Embryonic facial prominence (tissue), 1 donor: Measurements from ENCODE around the gene AMH.
"Not testable (repeated sequence)": the region's sequence is repeated elsewhere in the genome, so short reads cannot be mapped to it uniquely, and the experiment has no call there.

ENCODE experiments used
- DNase-seq: peaks from one replicate; pipeline ENCODE4 v3.0.0-alpha.2; 2016; ENCODE audit errors: extremely low spot score

AMH gene

DNA sequence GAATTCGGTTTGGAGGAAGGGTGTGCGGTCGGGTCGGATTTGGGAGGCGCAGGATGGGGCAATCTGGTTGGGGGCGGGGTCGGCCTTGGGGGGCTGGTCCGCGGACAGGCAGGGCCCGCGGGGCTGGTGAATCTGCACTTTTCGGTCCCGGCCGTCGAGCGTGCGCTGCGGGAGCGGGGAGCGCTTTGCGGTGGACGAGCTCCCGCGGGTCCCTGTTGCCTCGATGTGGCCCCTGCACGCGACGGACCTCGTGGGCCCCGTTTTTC lies 21.0 kb downstream of the AMH start:
- no peak for DNase-seq

DNA sequence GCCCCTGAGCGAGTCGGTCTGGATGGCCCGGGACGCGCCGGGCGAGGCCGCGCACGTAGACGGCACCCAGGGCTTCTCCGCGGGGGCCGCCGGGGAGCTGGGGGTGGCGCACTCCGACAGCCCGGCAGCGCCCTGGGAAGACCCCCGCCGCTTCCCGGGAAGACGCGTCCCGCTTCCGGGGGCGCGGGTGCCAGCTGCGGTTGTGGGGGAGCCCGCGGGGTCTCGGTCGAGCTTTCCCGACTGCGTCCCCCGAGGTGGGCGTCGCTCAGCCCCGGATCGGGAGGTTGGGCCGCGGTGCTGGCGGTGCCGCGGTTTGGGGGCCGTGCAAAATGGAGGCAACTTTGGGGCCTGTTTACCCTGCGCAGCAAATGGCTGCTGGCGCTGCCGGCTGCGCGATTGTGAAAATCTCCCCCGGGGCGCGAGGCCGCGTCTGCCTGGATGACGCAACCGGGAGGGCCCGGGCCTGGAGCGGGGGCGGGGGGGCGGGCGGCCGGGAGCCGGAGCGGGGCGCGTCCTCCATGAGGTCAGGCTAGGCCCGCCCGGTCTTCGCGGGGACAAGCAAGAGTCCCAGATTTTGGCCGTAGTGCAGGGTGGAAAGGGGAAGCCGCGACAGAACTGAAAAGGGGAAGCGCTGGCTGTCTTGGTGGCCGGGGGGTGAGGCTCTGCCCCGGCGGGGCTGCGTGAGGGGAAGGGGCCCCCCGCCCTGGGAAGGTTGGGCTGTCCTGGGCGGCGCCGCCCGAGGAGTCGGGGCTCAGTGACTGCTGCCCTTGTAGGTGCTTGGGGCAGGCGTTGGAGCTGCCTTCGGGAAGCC lies 21.5 kb downstream of the AMH start:
- DNase-seq = no peak

DNA sequence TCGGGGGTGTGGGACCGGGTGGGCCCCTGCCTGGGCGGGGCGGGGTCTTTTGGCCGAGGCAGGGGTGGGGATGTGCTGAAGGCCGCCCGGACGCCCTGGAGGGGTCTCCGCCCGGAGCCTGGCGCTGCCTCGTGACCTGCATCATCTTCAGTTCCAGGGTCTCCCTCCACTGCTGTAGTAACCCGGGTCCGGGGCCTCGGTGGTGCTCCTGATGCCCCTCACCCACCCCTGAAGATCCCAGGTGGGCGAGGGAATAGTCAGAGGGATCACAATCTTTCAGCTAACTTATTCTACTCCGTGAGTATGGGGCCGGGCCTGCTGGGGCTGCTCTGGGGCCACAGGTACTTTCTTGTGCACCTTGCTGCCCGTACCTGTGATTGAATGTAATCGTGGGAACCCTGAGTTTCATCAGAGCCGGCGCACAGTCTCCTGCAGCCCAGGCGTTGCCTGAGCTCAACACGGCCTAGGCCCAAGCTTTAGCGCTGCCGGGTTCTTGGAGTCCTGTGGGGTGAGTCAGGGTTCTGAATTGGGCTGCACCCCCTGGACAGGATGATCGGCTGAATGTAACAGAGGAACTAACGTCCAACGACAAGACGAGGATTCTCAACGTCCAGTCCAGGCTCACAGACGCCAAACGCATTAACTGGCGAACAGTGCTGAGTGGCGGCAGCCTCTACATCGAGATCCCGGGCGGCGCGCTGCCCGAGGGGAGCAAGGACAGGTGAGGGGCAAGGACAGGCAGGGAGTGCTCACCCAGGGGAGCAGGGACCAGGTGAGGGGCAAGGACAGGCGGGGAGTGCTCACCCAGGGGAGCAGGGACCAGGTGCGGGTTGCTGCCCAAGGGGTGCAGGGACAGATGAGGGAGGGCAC lies 22.3 kb downstream of the AMH start:
- DNase-seq = no peak

DNA sequence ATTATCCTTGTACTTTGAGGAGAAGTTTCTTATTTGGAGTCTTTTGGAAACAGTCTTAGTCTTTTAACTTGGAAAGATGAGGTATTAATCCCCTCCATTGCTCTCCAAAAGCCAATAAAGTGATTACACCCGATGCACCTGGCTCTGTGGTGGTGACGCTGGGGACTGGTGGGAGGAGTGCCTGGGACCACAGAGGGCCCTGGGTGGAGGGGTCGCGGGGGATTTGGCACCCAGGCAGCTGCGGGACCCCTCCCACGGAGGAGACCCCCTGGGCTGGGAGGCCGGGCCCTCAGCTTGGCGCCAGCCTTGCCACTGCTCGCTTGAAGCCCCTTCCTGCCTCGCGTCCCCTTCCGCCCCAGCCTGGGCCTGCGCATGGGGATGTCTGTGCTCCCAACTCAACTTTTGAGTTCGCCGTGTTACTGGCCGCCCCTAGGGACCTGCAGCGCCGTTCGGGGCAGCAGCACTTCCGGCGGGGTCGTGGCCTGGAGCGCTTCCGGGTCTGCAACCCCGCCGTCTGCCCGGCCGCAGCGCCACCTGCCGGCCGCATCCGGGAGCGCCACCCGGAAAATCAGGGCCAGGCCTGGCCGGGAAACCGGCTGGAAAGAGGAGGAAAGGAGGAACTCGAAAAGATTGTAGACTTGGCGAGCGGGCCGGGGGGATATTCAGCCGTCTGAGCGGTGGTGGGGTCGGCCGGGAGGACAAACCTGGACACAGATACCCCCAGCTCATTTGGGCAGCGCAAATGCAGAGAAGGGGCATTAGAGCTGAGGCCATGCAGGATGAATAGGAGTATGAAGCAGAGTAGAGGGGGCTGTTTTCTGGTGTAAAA lies 24.4 kb downstream of the AMH start:
- DNase-seq = no peak

DNA sequence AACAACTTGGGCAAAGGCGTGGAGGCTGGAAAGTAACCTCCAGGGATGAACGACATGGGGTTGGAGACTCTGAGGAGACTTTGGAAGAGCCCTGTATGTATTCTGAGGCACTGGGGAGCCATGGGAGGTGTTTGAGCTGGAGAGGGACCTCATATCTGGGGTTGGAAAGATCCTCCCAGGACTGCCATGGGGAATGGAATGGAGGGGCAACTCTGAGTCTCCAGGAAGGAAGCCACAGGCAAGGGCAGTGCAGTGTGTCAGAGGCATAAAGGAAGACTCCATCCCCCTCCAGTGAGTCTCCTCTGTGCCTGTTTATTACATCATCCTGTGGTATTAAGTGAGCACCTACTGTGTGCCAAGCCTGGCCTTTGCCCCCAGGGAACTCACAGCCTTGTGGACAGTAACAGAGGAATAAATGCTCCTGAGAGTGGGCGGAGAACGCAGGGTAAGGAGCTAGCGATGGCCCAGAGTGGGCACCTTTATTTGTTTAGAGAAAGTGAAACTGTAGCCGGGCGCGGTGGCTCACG lies 25.1 kb downstream of the AMH start:
- DNase-seq = no peak

DNA sequence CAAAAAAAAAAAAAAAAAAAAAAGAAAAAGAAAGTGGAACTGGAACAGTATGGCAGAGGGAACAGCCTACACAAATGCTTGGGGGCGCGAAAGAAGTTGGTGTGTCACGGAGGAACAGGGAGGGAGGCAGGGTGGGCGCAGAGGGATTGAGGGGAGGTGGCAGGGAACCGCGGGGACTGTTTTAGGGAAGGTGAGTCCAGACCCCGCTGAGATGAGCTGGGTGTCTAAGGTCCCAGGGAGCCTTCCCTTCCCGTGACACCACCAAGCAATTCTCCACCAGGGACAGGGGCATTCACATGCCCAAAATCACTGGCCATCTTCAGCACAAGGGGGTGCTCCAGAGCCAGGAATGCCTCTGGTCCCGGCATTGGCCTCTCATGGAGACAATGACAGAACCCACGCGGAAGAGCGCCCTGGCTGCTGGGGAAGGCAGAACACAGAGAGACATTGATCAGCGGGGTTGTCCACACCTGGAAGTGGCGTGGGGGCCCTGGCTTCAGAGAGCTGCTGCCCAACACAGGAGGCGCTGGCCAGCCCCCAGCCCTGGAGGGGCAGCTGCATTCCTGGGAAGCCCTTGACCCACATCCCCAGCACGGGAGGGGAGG lies 25.9 kb downstream of the AMH start:
- DNase-seq = no peak

DNA sequence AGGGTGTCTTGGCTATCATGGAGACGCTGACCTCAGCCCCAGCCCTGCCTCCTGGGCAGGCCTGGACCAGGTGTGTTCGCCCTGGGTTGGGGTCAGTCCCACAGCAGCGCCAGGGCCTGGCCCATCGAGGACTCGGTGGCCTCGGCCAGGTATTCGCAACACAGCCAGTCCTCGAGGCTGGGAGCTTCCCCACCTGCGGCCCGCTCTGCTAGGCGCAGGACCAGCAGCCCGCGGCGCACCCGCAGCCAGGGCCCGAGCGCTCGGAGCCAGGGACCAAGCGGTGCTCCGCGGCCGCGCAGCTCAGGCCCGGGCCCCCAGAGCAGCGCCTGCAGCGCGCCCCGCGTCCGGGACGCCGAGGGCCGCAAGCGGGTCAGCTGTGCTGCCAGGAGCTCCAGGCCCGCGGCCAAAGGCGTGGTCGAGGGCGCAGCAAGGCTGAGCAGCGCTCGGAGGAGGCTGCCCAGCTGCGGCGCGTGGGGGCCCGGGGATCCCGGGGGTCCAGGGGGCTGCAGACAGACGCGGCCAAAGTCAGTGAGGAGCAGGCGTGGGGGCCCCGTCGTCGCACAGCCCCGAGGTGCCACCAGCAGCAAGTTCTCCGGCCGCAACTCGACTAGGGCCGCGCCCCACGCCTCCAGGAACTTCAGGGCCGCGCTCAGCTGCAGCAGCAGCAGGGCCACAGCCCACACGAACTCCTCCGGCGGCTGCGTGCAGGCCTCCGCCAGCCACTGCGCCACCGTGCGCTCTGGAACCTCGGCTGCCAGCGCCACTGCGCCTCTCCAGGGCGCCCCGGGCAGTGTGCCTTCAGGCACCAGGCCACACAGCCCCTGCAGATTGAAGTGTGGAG lies 26.7 kb downstream of the AMH start:
- no peak for DNase-seq

- DNase-seq = no peak
Measured at GRCh38 chr19:2276429-2276986, 27.4 kb downstream of the AMH start.

DNA sequence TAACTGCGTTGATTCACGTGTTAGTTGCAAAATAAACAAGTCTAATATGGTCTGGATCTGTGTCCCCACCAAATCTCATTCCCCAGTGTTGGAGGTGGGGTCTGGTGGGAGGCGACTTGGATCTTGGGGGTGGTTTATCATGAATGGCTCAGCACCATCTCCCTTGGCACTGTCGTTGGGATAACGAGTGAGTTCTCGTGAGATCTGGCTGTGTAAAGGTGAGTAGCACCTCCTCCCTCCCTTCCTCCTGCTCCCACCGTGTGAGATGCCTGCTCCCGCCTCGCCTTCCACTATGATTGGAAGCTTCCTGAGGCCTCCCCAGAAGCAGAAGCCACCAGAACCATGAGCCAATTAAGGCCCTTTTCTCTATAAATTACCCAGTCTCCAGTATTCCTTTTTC lies 28.0 kb downstream of the AMH start:
- no peak for DNase-seq

DNA sequence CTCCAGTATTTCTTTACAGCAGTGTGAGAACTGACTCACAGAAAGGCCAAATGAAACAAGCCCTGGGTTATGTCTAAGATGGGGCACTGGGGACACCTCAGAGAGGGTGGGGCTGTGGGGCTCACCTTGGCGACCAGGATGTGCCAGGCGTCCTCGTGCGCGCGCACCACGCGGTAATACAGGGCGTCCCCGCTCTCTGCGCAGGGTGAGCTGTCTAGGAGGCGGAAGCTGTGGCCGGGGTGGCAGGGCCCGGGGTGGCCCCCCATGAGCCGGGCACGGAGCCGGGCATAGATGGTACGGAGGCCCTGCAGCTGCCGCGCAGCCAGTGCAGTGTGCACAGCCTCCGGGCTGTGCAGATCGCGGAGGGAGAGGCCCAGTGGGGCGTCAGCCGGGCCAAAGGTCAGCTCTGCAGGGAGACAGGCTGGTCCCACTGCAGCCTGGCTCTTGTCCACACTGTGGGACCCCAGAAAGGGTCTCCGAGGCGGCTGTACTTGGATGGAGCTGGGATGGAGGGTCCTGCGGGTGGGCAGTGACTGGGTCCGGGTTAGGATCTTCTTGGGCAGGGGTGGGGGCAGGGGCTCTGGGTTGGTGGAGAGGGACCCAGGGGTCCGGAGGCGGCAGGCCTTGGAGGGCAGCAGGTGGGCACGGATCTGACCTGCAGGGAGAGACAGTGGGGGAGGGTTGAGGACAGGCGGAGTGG lies 29.5 kb downstream of the AMH start:
- no peak for DNase-seq

DNA sequence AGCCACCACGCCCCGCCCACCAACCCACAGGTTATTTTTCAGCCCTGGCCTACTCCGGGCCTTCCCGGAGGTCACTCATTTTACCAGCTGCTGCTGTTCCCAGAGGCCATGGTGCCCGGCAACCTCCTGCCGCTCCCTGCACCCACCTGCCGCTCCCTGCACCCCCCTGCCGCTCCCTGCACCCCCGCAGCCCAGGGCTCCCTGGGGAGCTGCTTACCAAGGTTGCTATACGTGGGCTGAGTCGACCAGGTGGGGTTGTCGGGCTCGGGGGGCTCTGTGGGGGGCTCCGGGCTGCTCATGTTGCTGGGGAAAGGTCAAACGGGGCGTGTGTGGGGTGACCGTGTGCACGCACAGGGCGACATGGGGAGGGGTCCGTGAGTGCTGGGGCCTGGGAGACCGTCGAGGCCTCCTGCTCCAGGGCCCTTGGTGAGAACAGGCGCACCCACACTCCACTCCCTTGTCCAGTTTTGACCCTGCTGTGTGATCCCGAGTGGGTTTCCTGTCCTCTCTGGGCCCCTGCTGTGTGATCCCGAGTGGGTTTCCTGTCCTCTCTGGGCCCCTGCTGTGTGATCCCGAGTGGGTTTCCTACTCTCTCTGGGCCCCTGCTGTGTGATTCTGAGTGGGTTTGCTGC lies 31.6 kb downstream of the AMH start:
- DNase-seq = no peak

DNA sequence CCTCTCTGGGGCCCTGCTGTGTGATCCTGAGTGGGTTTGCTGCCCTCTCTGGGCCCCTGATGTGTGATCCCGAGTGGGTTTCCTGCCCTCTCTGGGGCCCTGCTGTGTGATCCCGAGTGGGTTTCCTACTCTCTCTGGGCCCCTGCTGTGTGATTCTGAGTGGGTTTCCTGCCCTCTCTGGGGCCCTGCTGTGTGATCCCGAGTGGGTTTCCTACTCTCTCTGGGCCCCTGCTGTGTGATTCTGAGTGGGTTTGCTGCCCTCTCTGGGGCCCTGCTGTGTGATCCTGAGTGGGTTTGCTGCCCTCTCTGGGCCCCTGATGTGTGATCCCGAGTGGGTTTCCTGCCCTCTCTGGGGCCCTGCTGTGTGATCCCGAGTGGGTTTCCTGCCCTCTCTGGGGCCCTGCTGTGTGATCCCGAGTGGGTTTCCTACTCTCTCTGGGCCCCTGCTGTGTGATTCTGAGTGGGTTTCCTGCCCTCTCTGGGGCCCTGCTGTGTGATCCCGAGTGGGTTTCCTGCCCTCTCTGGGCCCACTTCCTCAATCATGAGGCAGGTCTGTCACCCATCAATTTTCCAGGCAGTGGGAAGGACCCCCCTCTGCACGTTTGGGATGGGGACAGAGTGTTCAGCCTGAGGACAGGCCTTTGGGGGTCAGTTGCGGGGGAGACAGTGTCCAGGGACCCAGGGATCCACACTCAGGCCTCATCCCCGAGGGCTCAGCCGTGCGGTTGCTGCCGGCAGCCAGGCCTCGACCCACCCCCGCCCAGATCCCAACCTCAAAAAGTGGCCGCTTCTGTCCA lies 32.3 kb downstream of the AMH start:
- not testable (repeated sequence) for DNase-seq

DNA sequence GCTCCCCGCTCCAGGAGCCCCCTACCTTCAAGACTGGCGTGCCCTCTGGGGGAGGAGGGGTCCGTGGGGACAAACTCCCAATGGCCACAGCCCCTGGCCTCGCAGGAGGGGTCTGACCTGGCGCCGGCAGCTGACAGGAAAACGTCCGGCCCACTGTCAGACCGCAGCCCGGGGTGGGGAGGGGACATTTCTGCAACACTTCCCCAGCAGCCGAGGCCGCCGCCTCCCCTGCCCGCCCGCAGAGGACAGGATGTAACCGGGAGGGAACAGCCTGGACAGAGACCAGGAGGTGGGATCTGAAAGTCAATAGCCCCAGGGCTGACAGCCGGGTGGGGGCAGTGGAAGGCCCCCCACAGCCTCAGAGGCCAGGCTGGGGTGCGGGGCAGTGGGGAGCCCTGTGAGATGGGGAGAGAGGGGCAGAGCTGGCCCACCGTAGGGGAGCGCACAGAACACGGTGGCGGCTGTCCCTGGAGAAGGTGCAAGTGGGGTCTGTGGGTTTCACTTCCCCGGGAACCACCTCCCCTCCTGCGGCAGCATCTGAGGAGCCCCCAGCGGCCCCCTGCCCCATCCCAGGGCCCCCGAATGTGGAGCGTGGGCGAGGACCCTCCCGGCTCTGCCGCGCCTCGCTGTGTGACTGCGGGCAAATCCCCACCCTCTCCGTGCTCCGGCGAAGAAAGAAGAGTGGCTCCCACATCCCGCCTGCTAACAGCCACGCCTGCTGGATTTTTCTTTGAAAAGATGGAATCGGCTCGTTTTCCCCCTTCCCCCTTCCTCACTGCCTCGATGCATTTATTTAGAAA lies 33.1 kb downstream of the AMH start, which contains the start of gene PEAK3:
Gene PEAK3 (minus strand): TSS at position 114 of the 800 bp plus-strand sequence. CDS start 1,244 bp downstream, outside the sequence.
- DNase-seq = no peak

- DNase-seq = no peak
Measured at GRCh38 chr19:2282862-2283237, 33.7 kb downstream of the AMH start.

DNA sequence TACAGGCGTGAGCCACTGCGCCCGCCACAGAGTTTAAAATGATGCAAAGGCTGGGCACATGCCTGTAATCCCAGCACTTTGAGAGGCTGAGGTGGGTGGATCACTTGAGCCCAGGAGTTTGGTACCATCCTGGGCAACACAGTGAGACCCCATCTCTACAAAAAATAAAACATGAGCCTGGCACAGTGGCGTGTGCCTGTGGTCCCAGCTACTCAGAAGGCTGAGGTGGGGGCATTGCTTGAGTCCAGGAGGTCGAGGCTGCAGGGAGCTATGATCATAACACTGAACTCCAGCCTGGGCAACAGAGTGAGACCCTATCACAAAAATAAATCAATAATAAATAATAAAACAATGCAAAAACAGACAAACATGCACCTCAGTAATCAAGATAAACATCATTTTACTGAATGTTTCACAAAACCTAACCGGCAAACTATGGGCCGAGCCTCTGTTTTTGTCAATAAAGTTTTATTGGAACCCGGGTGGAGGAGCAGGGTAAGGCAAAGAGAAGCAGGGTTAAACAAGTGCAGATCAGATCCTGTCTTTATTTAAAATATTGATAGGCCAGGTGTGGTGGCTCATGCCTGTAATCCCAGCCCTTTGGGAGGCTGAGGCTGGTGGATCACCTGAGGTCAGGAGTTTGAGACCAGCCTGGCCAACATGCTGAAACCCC lies 34.8 kb downstream of the AMH start:
- DNase-seq = no peak

DNA sequence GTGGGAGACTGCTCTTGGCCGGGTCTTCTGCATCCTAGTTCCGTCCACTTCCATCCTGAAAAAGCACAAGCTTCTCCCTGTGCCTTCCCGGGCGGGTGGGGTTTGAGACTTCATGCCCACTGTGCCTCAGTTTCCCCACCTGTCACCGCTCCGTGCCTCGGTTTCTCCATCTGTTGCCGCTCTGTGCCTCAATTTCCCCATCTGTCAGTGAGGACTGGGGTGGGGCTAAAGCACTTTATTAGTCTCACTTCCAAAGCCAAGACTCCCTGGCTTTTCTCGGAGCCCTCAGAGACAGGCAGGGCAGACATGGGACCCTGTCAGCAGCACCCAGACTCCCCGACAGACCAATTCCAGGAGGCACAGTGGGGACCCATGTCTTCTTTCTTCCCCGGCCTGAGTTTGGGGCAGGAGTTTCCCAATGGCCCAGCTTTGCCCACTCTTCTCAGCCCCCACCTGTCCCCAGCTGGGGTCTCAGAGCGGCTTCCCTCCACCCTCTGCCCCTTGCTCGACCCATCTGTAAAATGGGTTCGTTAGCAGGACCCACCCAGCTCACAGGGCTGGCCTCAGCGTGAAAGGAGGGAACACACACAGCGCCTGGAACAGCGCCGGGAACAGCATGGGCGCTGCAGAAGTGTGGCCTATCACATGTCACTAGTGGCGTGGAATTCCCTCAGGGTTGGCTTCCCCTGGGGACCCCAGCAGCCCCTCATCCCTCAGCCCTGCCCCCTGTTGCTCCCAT lies 37.4 kb downstream of the AMH start:
- DNase-seq = no peak
